Middle frontal gyrus (tissue), 1 donor: ENCODE measurements around the gene DIDO1.

Experiments
- DNase-seq: peaks from one replicate; pipeline ENCODE4 v3.0.0-alpha.2; 2015; ENCODE audit warnings: low spot score; ENCODE audit errors: extremely low spot score

DIDO1 gene

DNA sequence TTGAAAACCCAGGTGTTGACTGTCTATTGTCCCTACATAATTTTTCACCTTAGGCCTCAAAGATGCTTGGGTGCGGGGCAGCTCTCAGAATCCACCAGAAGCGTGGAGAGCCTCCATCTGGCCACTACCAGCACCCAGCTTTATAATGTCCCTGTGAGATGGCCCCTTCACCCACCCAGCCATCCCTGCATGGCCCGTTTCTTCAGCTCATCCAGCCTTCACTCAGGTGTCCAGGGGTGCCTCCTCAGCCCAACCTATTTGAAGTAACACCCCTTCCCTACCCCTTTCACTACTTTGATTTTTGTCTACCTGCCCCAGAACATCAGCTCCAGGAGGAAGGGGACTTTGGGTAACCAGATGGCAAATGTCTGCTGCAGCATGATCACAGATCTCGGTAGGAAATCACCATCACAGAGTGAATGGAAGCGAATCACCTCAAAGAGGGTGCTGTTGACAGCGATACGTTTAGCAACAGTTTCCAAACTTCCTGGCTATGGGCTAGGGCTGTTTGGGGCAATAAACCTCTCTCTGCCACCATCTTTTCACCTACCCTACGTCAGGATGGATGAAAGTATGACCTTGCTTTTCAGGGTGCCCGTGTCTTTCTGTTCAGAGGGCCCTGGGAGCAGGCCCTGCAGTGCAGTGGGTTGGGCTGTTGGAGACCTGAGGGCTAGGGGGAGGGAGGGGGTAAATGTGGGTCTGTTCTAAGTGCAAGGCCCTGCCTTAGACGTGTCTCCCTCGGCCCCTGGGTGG, 25.0 kb upstream of the DIDO1 start:
- DNase-seq, result no peak

DNA sequence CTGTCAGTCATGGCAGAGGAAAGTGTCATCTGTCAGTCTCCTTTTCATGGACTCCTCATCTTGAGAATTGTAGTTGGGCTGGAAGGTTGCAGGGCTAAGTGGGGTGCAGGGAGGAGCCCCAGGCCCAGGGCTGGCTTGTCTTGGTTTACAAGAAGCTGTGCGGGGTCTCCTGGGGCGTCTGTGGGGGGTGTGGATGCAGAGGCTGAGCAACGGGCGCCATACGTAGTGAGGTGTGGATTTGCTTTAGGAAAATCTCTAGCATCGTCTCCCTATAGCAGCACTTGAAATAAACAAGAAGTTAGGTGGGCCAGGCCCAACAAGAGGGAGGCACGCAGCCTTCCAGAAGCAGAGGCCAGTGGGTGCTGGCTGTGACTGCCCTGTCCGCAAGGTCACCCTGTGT, 24.4 kb upstream of the DIDO1 start:
- no peak for DNase-seq

- no peak for DNase-seq
Observed at GRCh38 chr20:62949962-62950361, 23.7 kb upstream of the DIDO1 start.

DNA sequence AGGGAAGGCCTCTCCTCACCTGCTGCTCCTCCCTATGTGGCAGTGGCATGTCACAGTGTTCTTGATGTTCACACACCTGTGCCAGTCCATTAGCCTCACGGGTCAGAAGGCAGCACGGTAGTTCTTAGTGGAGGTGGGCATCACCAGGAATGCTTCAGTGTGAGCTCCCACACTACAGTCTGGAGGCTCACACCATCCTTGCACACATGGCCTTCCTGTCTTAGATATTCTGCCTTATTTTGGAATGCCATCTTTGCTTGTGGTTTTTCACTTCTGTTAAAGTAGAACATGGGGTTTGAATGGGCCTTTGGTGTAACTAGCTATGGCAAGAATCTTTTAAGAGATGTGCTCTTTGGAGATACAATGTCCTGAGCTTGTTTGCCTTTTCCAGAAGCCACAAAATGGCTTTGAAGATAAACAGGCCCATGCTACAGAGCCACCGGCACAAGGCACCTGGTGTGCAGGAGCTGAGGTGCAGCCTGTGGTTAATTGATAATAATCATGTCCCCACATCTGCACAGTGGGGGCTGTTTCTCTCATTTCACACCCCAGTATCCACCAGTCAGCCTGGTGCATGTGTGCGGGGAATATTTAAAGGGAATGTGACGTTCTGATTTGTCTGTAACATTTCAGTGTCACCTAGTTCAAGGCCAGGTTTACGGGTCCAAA, 23.0 kb upstream of the DIDO1 start:
- DNase-seq, result no peak

DNA sequence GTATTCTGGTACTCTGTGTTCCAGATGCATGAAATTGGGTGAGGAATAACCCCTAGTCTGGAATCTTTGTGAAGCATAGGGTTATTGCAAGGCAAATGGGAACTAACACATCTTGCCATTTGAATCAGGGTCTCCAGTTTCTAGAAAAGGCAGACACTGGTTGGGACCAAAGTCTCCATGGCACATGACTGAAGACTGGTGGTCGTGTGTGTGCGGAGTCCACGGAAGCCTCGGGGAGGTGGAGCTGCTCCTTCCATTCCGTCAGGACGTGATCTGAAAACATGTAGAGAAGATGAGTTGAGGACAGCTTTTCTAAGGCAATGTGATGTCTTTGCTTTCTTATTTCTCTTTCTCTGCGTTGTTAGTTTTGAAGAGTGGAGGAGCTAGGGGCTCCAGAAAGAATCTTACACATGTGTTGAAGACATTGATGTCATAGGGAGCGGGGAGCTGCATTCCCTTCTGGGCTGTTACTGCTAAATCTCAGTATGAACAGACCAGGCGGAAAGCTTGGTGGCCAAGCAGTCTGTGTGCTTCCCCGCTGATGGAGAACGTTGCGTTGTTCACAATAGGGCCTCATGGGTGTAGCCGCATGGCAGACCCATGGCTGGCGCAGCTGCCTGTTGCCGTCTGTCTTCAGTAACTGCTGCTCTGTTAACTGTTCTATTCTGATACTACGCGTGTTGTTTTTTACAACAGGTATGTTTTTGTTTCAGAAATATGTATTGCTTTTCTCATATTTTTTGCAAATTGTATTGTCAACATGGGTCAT, 21.4 kb upstream of the DIDO1 start:
- no peak for DNase-seq

DNA sequence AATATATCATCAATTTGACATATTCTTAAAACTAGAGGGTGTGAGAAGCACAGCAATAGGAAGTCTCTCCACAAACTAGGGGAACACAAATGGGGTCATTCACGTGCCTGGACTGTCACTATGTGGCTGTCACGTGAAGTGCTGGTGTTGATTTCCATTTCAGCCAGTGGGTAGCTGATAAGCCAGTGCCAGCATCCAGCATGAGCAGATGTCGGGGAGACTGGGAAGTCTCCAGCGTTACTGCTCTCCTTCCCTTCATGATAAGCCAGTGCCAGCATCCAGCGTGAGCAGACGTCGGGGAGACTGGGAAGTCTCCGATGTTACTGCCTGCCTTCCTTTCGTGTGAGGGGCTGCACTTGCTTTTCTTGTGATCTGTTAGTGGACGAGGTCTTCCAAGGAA, 20.6 kb upstream of the DIDO1 start:
- DNase-seq, result no peak

- no peak for DNase-seq
Observed at GRCh38 chr20:62945771-62946339, 19.6 kb upstream of the DIDO1 start.

DNA sequence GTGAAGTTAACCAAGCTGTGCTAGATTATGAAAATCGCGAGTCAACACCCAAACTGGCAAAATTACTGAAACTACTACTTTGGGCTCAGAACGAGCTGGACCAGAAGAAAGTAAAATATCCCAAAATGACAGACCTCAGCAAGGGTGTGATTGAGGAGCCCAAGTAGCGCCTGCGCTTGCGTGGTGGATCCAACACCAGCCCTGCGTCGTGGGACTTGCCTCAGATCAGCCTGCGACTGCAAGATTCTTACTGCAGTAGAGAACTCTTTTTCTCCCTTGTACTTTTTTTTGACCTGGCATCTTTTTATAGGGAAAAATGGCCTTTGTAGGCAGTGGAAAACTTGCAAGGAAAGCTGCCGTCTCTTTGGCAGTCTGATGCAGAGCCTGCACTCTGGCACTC, 18.4 kb upstream of the DIDO1 start:
- no peak for DNase-seq

GRCh38 chr20:62944184-62944583, 17.9 kb upstream of the DIDO1 start:
- DNase-seq, result no peak

- no peak for DNase-seq
Observed at GRCh38 chr20:62943396-62943795, 17.1 kb upstream of the DIDO1 start.

GRCh38 chr20:62942456-62942855, 16.2 kb upstream of the DIDO1 start:
- DNase-seq, result no peak

DNA sequence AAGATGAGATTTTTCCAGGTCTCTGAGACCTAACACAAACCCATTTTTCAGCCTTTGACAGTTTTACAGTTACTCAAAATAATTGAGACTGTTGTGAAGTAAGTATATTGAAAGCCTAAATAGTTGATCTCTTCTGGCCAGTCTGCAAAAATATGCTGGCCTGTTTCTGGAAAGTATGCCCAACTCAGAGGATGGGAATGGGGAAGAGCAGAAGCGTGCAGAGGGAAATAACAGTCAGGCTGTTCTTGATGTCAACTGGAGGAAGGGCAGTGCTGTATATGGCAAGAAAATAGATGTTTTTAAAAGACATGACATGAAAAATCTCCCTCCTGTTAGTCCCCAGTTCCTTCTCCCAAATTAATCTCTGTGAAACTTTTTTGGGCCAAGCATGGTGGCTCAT, 15.5 kb upstream of the DIDO1 start:
- DNase-seq, result no peak

GRCh38 chr20:62940875-62941274, 14.6 kb upstream of the DIDO1 start:
- DNase-seq, result no peak

- DNase-seq, result no peak
Observed at GRCh38 chr20:62938105-62938888, 12.0 kb upstream of the DIDO1 start, which contains the start of gene GID8. Gene GID8 (plus strand): TSS chr20:62938147. CDS start chr20:62941503, 3,356 bp downstream.

DNA sequence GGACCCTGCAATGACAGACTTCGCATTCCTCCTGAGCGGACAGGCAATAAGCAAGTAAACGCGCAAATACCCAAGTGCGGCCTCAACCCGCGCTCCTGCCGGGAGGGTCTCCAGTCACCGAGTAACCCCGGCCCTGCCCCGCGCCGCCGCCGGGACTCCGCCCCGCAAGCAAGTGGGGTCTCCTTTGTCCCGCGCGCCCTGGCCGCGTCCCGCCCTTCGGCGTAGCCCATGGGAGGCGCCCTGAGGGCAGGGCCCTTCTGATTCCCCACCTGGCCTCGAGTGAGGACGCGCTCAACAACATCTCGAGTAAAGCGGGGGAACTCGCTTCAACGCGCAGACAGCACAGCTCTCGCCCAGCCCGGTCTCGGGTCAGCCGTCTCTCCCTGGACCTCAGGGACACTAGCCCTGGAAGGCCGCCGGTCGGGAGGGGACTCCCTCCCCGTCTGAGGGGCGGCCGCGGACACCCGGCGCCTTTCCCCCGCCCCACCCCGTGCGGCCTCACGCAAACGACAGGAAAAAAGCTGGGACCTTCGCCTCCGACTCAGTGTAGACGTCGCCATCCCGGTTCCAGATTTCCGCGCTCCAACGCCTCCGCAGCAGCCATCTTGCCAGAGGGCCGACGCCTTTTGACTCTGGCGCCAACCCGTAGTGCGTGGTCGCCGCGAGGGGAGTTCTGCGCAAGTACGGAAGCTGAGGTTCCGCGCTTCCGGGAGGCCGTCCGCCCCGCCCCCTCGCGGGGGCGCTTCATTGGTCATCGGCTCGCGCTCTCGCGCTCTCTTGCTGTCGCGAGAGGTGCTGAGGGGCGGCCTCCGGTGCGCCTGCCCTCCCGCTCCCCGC, 11.2 kb upstream of the DIDO1 start:
- peak; percentile 91 for DNase-seq

GRCh38 chr20:62935968-62936585, 9.8 kb upstream of the DIDO1 start:
- no peak for DNase-seq

DNA sequence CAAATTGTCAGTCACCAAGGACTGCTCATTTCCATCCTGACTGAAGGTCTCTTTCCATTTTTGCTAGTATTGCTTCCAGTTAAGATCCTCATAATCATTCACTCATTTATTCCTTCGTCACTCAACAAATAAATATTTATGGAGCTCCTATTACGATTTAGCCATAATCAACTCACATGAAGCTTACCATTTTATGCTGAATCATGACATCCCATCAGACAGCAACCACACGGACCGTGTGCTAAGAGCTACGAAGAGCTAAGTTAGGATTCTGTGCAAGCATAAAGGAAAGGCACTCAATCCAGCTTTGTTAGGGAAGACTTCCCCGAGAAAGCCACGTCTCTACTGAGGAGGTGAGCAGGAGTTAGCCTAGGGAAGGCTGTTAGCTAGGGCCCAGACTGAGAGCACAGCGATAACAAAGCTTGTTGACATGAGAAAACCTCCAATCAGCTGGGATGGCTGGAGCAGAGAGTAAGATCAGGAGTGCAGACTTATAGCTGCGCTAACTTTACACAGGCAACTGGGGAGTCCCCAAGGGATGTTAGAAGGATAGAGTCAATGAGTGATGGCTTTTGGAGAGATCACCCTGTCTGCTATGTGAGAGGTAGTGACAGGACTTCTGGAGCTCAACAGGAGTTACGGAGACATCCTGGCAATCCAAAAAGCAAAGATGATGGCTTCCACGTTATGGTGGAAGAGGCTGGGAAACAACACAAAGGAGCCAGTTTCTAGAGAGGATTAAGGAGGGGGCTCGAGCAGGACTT, 9.1 kb upstream of the DIDO1 start:
- no peak for DNase-seq

GRCh38 chr20:62933966-62934365, 7.7 kb upstream of the DIDO1 start:
- DNase-seq, result no peak

DNA sequence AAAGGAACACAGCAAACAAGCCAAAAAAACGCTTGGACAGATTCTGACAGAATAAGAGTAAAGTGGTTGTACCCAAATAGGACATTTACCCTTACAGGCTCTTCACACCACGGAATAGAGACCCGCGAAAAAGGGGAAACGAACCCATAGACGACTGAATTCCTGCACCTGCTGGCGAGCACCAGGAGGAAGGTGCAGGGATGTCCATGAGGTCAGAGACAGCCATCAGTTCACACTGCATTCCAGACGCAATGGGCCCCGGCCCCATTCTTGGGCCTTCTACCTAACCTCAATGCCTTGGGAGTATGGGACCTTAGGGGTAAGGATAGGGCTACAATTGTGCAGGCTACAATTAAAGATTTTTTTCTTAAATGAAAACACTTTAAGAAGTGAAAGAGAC, 5.2 kb upstream of the DIDO1 start:
- DNase-seq, result no peak
